Thoracic aorta (tissue), 2 donors: ENCODE measurements around the gene MRGPRG. TPM values are rescaled to one million over a fixed set of nuclear protein-coding genes. Genes with fewer than 3 reads are reported as not detected.

Experiments used
- ATAC-seq: fragments of 150-250 bp; one replicate; pipeline ENCODE4 v1.8.0; 2017; ENCODE audit warnings: low read depth; ENCODE audit not compliant: insufficient number of reproducible peaks, low FRiP score
- DNase-seq: peaks from one replicate; pipeline ENCODE4 v3.0.0-alpha.2; 2020; ENCODE audit warnings: low spot score
- H3K27ac ChIP-seq, 2 donors: fragments of 200-600 bp; sonication (generic); 1 replicate in 1 of 2; 2 replicates in 1 of 2; pipeline ENCODE4 v1.5.1; 2016; ENCODE audit warnings: mild to moderate bottlenecking in 2 of 2, moderate library complexity in 2 of 2
- H3K27me3 ChIP-seq: fragments of 200-600 bp; sonication (generic); replicated peaks from 2 replicates; pipeline ENCODE4 v1.6.0; 2016; ENCODE audit warnings: mild to moderate bottlenecking; ENCODE audit not compliant: insufficient read depth
- H3K36me3 ChIP-seq: fragments of 200-600 bp; sonication (generic); one replicate; pipeline ENCODE4 v1.5.1; 2016
- H3K4me1 ChIP-seq, 2 donors: fragments of 200-600 bp; sonication (generic); 1 replicate in 1 of 2; 2 replicates in 1 of 2; pipeline versions ENCODE4 v1.5.1 to v1.6.0; 2016; ENCODE audit warnings: low read depth in 2 of 2, mild to moderate bottlenecking in 1 of 2; ENCODE audit not compliant: control insufficient read depth in 1 of 2
- H3K4me3 ChIP-seq: fragments of 200-600 bp; sonication (generic); 2 replicates; pipeline ENCODE4 v1.5.1; 2016; ENCODE audit warnings: mild to moderate bottlenecking
- H3K9me3 ChIP-seq: fragments of 200-600 bp; sonication (generic); 2 replicates; pipeline ENCODE4 v1.5.1; 2016
- CTCF ChIP-seq: fragments of 200-600 bp; sonication (generic); IDR thresholded peaks from one replicate; pipeline ENCODE4 v1.5.1; 2019; ENCODE audit warnings: antibody characterized with exemption
- total RNA-seq, 2 donors: library from RNA; depleted of rRNA; stranded (reverse); fragments of >200 nt; gene quantifications; one replicate each; pipeline versions ENCODE4 v1.1.0 to v1.2.3, GENCODE V29; 2016

The MRGPRG gene
- total RNA-seq, 2 donors from 2014 or later = not detected

- no peak for TF ChIP-seq CTCF
- Histone ChIP-seq H3K27ac (no peak overlapping the region), H3K27me3 (no peaks in the 10 kb centered on the region), H3K4me3 (no peak overlapping the region), H3K9me3 (no peaks in the 10 kb centered on the region), H3K4me1 (no peaks in the 10 kb centered on the region), H3K36me3 (no peaks in the 10 kb centered on the region)
- ATAC-seq = no peak
- DNase-seq = no peak
Observed at GRCh38 chr11:3243880-3244279, 25.3 kb upstream of the MRGPRG start.

DNA sequence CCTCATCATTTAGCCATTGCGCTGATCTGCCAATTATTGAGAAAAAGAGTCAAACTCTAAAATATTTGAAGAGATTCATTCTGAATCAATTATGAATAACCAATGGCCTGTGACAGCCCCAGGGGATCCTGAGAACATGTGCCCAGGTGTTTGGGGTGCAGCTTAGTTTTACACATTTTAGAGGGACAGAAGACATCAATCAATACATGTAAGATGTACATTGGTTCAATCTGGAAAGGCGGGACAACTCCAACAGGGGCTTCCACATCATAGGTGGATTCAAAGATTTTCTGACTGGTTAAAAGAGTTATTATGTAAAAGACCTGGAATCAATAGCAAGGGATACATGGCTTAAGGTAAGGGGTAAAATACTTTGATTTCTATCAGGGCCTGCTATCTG is 18.5 kb upstream of the MRGPRG start:
- Histone ChIP-seq H3K27ac (no peak overlapping the region), H3K4me3 (no peak overlapping the region), H3K36me3 (no peaks in the 10 kb centered on the region), H3K4me1 (peaks cover 0 to 4% of the 10 kb centered on the region in 2 donors), H3K9me3 (no peaks in the 10 kb centered on the region), H3K27me3 (no peaks in the 10 kb centered on the region)
- ATAC-seq (no peak), DNase-seq (no peak)
- no peak for TF ChIP-seq CTCF

GRCh38 chr11:3234846-3235245 is 16.2 kb upstream of the MRGPRG start:
- no peaks in the 10 kb centered on the region for H3K27me3 ChIP-seq

GRCh38 chr11:3232956-3233355 is 14.3 kb upstream of the MRGPRG start:
- TF ChIP-seq CTCF = no peak
- Histone ChIP-seq H3K27me3 (no peaks in the 10 kb centered on the region), H3K36me3 (no peaks in the 10 kb centered on the region), H3K4me3 (no peak overlapping the region), H3K9me3 (no peaks in the 10 kb centered on the region), H3K4me1 (peaks cover 0 to 12% of the 10 kb centered on the region in 2 donors), H3K27ac (no peak overlapping the region)
- no peak for ATAC-seq
- DNase-seq = no peak

More at GRCh38 chr11:3234846-3235245, 16.2 kb upstream of the MRGPRG start:
- no peak for TF ChIP-seq CTCF
- H3K4me3 ChIP-seq = no peak overlapping the region
- H3K36me3 ChIP-seq = no peaks in the 10 kb centered on the region
- H3K9me3 ChIP-seq = no peaks in the 10 kb centered on the region
- ATAC-seq (no peak), DNase-seq (no peak)
- H3K4me1 ChIP-seq = peaks cover 0 to 12% of the 10 kb centered on the region in 2 donors
- no peak overlapping the region for H3K27ac ChIP-seq

DNA sequence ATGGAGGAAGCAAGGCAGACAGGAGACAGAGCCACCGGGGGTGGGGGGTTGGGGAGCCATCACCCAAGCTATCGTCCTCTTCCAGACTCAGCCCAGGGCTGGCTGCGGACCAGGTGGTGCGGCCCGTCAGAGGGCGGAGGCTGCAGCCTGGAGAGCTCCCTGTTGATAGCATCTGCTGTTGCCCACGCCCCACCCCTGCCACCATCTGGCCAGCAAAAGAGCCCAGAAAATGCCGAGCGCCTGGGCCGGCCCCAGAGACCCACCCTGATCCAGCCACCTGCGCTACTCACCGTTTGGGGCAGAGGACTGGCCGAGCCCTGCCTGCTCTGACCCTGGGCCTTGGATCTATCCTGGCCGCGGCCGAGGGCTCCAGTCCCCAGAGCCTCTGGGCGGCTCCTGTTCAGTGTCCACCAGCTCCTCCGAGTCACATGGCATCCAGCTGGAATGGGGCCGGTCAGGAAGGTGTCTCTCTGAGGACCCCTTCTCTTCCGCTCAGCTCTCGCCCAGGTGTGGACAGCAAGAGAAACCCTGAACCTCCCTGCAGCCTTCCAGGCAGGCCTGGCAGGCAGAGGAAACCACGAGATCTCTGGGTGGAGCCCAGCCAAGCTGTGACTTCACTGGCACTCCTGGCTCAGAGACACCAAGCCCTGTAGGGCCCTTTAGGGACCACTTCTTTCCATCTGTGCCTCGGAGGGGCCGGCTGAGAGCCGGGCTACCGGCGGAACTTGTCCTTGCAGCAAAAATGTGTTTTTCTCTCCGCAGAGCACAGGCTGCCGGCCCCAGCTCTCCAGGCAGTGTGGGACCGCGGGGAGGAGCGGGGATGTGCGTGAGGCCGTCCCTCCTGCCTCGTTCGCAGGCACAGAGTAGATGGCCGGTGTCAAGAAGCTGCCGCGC is 13.5 kb upstream of the MRGPRG start, which contains the start of gene MRGPRE:
Gene MRGPRE (minus strand): TSS at position 567 of the 894 bp plus-strand sequence. CDS start 3,618 bp downstream, outside the sequence.
- Histone ChIP-seq H3K36me3 (no peaks in the 10 kb centered on the region), H3K4me3 (peak within 1 kb of the TSS; percentile 58), H3K27me3 (no peaks in the 10 kb centered on the region), H3K9me3 (no peaks in the 10 kb centered on the region), H3K27ac (no peak within 1 kb of the TSS), H3K4me1 (peaks cover 0 to 12% of the 10 kb centered on the region in 2 donors)
- no peak for TF ChIP-seq CTCF
- ATAC-seq (no peak), DNase-seq (no peak)
